Endothelial cell of umbilical vein (primary cell): Measurements from ENCODE around the gene SLC35D2.

Experiments used
- CTCF ChIP-seq, 2 donors: IDR thresholded peaks; 1 replicate in 1 of 2; 2 replicates in 1 of 2; pipeline ENCODE4 v1.5.1; 2011; ENCODE audit warnings: low read length in 2 of 2, mild to moderate bottlenecking in 2 of 2, moderate library complexity in 2 of 2, control low read depth in 1 of 2, inconsistent platforms in 1 of 2, low read depth in 1 of 2; ENCODE audit not compliant: insufficient read depth in 1 of 2; ENCODE audit errors: extremely low read depth in 1 of 2
- MAX ChIP-seq: IDR thresholded peaks from 2 replicates; pipeline ENCODE4 v1.6.1; 2011; ENCODE audit not compliant: insufficient read depth, insufficient read length
- POLR2A ChIP-seq: IDR thresholded peaks from 2 replicates; pipeline ENCODE4 v1.6.1; 2012; ENCODE audit warnings: low read depth, mild to moderate bottlenecking, control low read depth, low read length

- TF ChIP-seq CTCF (IDR thresholded peaks at IDR 0.05; ENCODE audit: extremely low read depth in 1 of 2, insufficient read depth in 1 of 2, low read depth in 1 of 2, low read length in 2 of 2) (no peak), POLR2A (no peak), MAX (no peak)
Observed at GRCh38 chr9:96408409-96409280, 25.1 kb upstream of the SLC35D2 start.
